ENCODE data around the gene SKP1. TPM values are rescaled to one million over a fixed set of nuclear protein-coding genes. Genes with fewer than 3 reads are reported as not detected.
A peak's percentile ranks its signal among the peaks of the same experiment; 100 is the strongest.

Gene SKP1
- total and polyA plus RNA-seq, 10 of the 15 experiments (the other 5 are each of a cell fraction or from before 2014, with no cell fraction given) = 100 to 1,686 (median 519) TPM

- TF ChIP-seq ZBTB33 (IDR thresholded peaks at IDR 0.05) (no peak), CTCF (IDR thresholded peaks at IDR 0.05 in 2 of 3, conservative IDR thresholded peaks at IDR 0.05 in 1 of 3; ENCODE audit: control insufficient read depth in 2 of 3, extremely low read depth in 1 of 3, insufficient read depth in 1 of 3, low read depth in 3 of 3, low read length in 3 of 3) (no peak), TARDBP (IDR thresholded peaks at IDR 0.05; ENCODE audit: borderline replicate concordance) (no peak), CEBPZ (IDR thresholded peaks at IDR 0.05; ENCODE audit: low read depth, low read length) (no peak), TCF12 (IDR thresholded peaks at IDR 0.05; ENCODE audit: low read depth, low read length) (peak; percentile 37; the same call in 1 of the 2 replicates), EZH2 (IDR thresholded peaks at IDR 0.05; ENCODE audit: borderline replicate concordance, control insufficient read depth, low read depth, low read length) (no peak), BCLAF1 (IDR thresholded peaks at IDR 0.05) (no peak), HDGF (IDR thresholded peaks at IDR 0.05) (no peak; the same call in 1 of the 2 replicates), PRDM15 (CRISPR knock-in tag; IDR thresholded peaks at IDR 0.05) (no peak), CHD4 (IDR thresholded peaks at IDR 0.05) (no peak), MAX (IDR thresholded peaks at IDR 0.05; ENCODE audit: low read depth, low read length) (no peak)
Measured at GRCh38 chr5:134225780-134226440, 49.2 kb upstream of the SKP1 start, which contains the start of gene PPP2CA (continued).

Data from GM12878 (cell line).